ENCODE measurements around the gene NBPF9. TPM values are rescaled to one million over a fixed set of nuclear protein-coding genes. Genes with fewer than 3 reads are reported as not detected.
"Not testable (repeated sequence)": the region's sequence is repeated elsewhere in the genome, so short reads cannot be mapped to it uniquely, and the experiment has no call there.

The NBPF9 gene
- total RNA-seq, result 1 to 10 TPM; 3.9 to 6.7 (median 5.0) TPM
- polyA plus RNA-seq, result 1 to 10 TPM; 2.6 to 6.3 (median 3.6) TPM
- long read RNA-seq, donor 1, partial matches to known transcripts, result 0 of 4 reads
- long read RNA-seq, donor 1, other reads (novel, unspliced or antisense), result 4 of 4 reads
- long read RNA-seq, donor 2, partial matches to known transcripts, result 4 of 9 reads
- long read RNA-seq, donor 2, other reads (novel, unspliced or antisense), result 5 of 9 reads

- H3K9me3 ChIP-seq; intact Hi-C loops (cut with DNase I); H3K27me3 ChIP-seq (ENCODE audit: insufficient read depth in 3 of 3, low read length in 2 of 3); H3K36me3 ChIP-seq (ENCODE audit: insufficient read depth in 1 of 2, low read depth in 1 of 2); H3K4me1 ChIP-seq: not testable (repeated sequence)
- ATAC-seq (peak; percentile 99 to 100 (median 99)), DNase-seq (peak; percentile 65 to 84)
- Histone ChIP-seq H3K4me3 (peak within 1 kb of the TSS; percentile 72), H3K27ac (peak within 1 kb of the TSS; percentile 82)
- 0 to 1% (median 0%) methylated on average over 4 to 41 of the region's 85 CpGs for WGBS, 3 donors
Observed at GRCh38 chr1:149103109-149104081, at the start of gene NBPF9. NBPF9 (minus strand) TSS chr1:149103551; CDS start chr1:149082139, 21,412 bp downstream.

- DNase-seq; H3K4me3 ChIP-seq; H3K36me3 ChIP-seq (ENCODE audit: insufficient read depth in 1 of 2, low read depth in 1 of 2); H3K27me3 ChIP-seq (ENCODE audit: insufficient read depth in 3 of 3, low read length in 2 of 3); H3K4me1 ChIP-seq; ATAC-seq; H3K27ac ChIP-seq; intact Hi-C loops (cut with DNase I); H3K9me3 ChIP-seq: not testable (repeated sequence)
- 53 to 74% (median 71%) methylated on average over 3 to 4 of the region's 4 CpGs for WGBS, 3 donors
Observed at GRCh38 chr1:149149909-149150308, 46.6 kb upstream of the NBPF9 start.

GRCh38 chr1:149137585-149137984 lies 34.2 kb upstream of the NBPF9 start:
- 60 to 63% (median 62%) methylated on average over 2 of the region's 2 CpGs for WGBS, 3 donors

GRCh38 chr1:149130938-149131337 lies 27.6 kb upstream of the NBPF9 start:
- H3K4me1 ChIP-seq; DNase-seq; intact Hi-C loops (cut with DNase I); ATAC-seq; H3K36me3 ChIP-seq (ENCODE audit: insufficient read depth in 1 of 2, low read depth in 1 of 2); H3K9me3 ChIP-seq; H3K27ac ChIP-seq; H3K4me3 ChIP-seq; H3K27me3 ChIP-seq (ENCODE audit: insufficient read depth in 3 of 3, low read length in 2 of 3): not testable (repeated sequence)
- 34 to 69% (median 60%) methylated on average over 6 to 7 of the region's 7 CpGs for WGBS, 3 donors

More at GRCh38 chr1:149137585-149137984, 34.2 kb upstream of the NBPF9 start:
- intact Hi-C loops (cut with DNase I); H3K9me3 ChIP-seq; H3K36me3 ChIP-seq (ENCODE audit: insufficient read depth in 1 of 2, low read depth in 1 of 2); H3K27ac ChIP-seq; DNase-seq; H3K4me3 ChIP-seq; H3K4me1 ChIP-seq; H3K27me3 ChIP-seq (ENCODE audit: insufficient read depth in 3 of 3, low read length in 2 of 3); ATAC-seq: not testable (repeated sequence)

- intact Hi-C loops (cut with DNase I); H3K4me1 ChIP-seq; H3K27ac ChIP-seq; DNase-seq; H3K27me3 ChIP-seq (ENCODE audit: insufficient read depth in 3 of 3, low read length in 2 of 3); H3K9me3 ChIP-seq; H3K36me3 ChIP-seq (ENCODE audit: insufficient read depth in 1 of 2, low read depth in 1 of 2); H3K4me3 ChIP-seq; ATAC-seq: not testable (repeated sequence)
- WGBS, 3 donors, result no CpG with 5 or more reads among the region's 17 CpGs
Observed at GRCh38 chr1:149129245-149129644, 25.9 kb upstream of the NBPF9 start.

GRCh38 chr1:149126555-149127145 lies 23.3 kb upstream of the NBPF9 start:
- ATAC-seq; H3K27me3 ChIP-seq (ENCODE audit: insufficient read depth in 3 of 3, low read length in 2 of 3); H3K9me3 ChIP-seq; H3K36me3 ChIP-seq (ENCODE audit: insufficient read depth in 1 of 2, low read depth in 1 of 2); DNase-seq; H3K27ac ChIP-seq; H3K4me1 ChIP-seq; intact Hi-C loops (cut with DNase I); H3K4me3 ChIP-seq: not testable (repeated sequence)
- WGBS, 3 donors, result 83 to 90% (median 90%) methylated on average over 4 to 6 of the region's 6 CpGs

- H3K4me1 ChIP-seq; H3K36me3 ChIP-seq (ENCODE audit: insufficient read depth in 1 of 2, low read depth in 1 of 2); H3K9me3 ChIP-seq; H3K27me3 ChIP-seq (ENCODE audit: insufficient read depth in 3 of 3, low read length in 2 of 3); intact Hi-C loops (cut with DNase I); H3K27ac ChIP-seq: not testable (repeated sequence)
- DNase-seq, result peak in 1 of 2 donors; percentile 32
- 9 to 13% (median 9%) methylated on average over 7 to 10 of the region's 15 CpGs for WGBS, 3 donors
- peak in 2 of 4 donors; percentile 67 to 85 for ATAC-seq
- H3K4me3 ChIP-seq, result peak overlapping the region; percentile 49
Observed at GRCh38 chr1:149123948-149124926, 20.9 kb upstream of the NBPF9 start.

GRCh38 chr1:149112828-149113227 lies 9.5 kb upstream of the NBPF9 start:
- ATAC-seq; intact Hi-C loops (cut with DNase I): not testable (repeated sequence)
- WGBS, 3 donors, result 22 to 60% (median 52%) methylated on average over 1 of the region's 3 CpGs

GRCh38 chr1:149110343-149110742 lies 7.0 kb upstream of the NBPF9 start:
- H3K9me3 ChIP-seq; H3K36me3 ChIP-seq (ENCODE audit: insufficient read depth in 1 of 2, low read depth in 1 of 2); ATAC-seq; H3K4me3 ChIP-seq; H3K4me1 ChIP-seq; DNase-seq; H3K27me3 ChIP-seq (ENCODE audit: insufficient read depth in 3 of 3, low read length in 2 of 3); intact Hi-C loops (cut with DNase I); H3K27ac ChIP-seq: not testable (repeated sequence)
- WGBS, 3 donors, result 44 to 60% (median 57%) methylated on average over 1 of the region's 2 CpGs

More at GRCh38 chr1:149112828-149113227, 9.5 kb upstream of the NBPF9 start:
- H3K4me3 ChIP-seq; H3K27me3 ChIP-seq (ENCODE audit: insufficient read depth in 3 of 3, low read length in 2 of 3); H3K4me1 ChIP-seq; H3K27ac ChIP-seq; H3K36me3 ChIP-seq (ENCODE audit: insufficient read depth in 1 of 2, low read depth in 1 of 2); DNase-seq; H3K9me3 ChIP-seq: not testable (repeated sequence)

- peak in 1 of 2 donors; percentile 32 for DNase-seq
- WGBS, 3 donors, result 0 to 1% (median 0%) methylated on average over 4 to 8 of the region's 16 CpGs
- H3K9me3 ChIP-seq; H3K27ac ChIP-seq; H3K36me3 ChIP-seq (ENCODE audit: insufficient read depth in 1 of 2, low read depth in 1 of 2); H3K27me3 ChIP-seq (ENCODE audit: insufficient read depth in 3 of 3, low read length in 2 of 3); H3K4me1 ChIP-seq; intact Hi-C loops (cut with DNase I): not testable (repeated sequence)
- peak; percentile 68 to 80 (median 78) for ATAC-seq
- H3K4me3 ChIP-seq, result peak overlapping the region; percentile 72
Observed at GRCh38 chr1:149102574-149102973, 777 bp downstream of the NBPF9 start.
